ENCODE data around the gene NECTIN1. TPM values are rescaled to one million over a fixed set of nuclear protein-coding genes. Genes with fewer than 3 reads are reported as not detected.

NECTIN1 gene
- total and polyA plus RNA-seq, 2 of the 13 experiments (the other 11 are each of a cell fraction or from before 2014, with no cell fraction given), result 3.9 to 7.3 TPM

GRCh38 chr11:119699227-119699626 lies 29.8 kb downstream of the NECTIN1 start (continued):
- TF ChIP-seq PHF8 (CRISPR knock-in tag; IDR thresholded peaks at IDR 0.05) (0 out of 2 replicates have a peak, but pooled peaks have one; percentile 13), ZZZ3 (CRISPR knock-in tag; IDR thresholded peaks at IDR 0.05; ENCODE audit: borderline replicate concordance) (peak; percentile 70; the same call in 1 of the 2 replicates), BCL6 (CRISPR knock-in tag; IDR thresholded peaks at IDR 0.05) (peak; percentile 95), RXRA (CRISPR knock-in tag; IDR thresholded peaks at IDR 0.05) (peak; percentile 80), DPF2 (CRISPR knock-in tag; IDR thresholded peaks at IDR 0.05; ENCODE audit: borderline replicate concordance, low read depth) (no peak), HMGXB4 (CRISPR knock-in tag; IDR thresholded peaks at IDR 0.05; ENCODE audit: borderline replicate concordance in 1 of 2, low read depth in 1 of 2) (0 out of 4 replicates have a peak, but pooled peaks of 1 of the 2 experiments have one; percentile 23), SKIL (CRISPR knock-in tag; IDR thresholded peaks at IDR 0.05; ENCODE audit: borderline replicate concordance) (peak; percentile 72; the same call in 1 of the 2 replicates), SPEN (CRISPR knock-in tag; IDR thresholded peaks at IDR 0.05; ENCODE audit: low read depth) (peak; percentile 64; the same call in 1 of the 2 replicates), ZNF691 (CRISPR knock-in tag; IDR thresholded peaks at IDR 0.05; ENCODE audit: borderline replicate concordance, low read depth) (peak; percentile 45; the same call in 1 of the 2 replicates), PATZ1 (CRISPR knock-in tag; IDR thresholded peaks at IDR 0.05) (peak; percentile 72), ARID5B (CRISPR knock-in tag; IDR thresholded peaks at IDR 0.05) (0 out of 2 replicates have a peak, but pooled peaks have one; percentile 22), ZNF674 (CRISPR knock-in tag; IDR thresholded peaks at IDR 0.05; ENCODE audit: low read depth) (no peak), RAD51 (IDR thresholded peaks at IDR 0.05; ENCODE audit: borderline replicate concordance) (no peak)

Data from HepG2 (cell line).